WI38 (cell line): ENCODE data around the gene FYN.

ENCODE experiments used
- H3K4me3 ChIP-seq: 2 replicates; pipeline ENCODE4 v1.5.1; 2011; ENCODE audit warnings: low read depth, mild to moderate bottlenecking, control low read depth, low read length
- TF ChIP-seq, protein P1 (sequence below): IDR thresholded peaks from 2 replicates; pipeline ENCODE4 v1.5.1; 2012; ENCODE audit warnings: low read depth, mild to moderate bottlenecking, control low read depth, low read length

Gene FYN

DNA sequence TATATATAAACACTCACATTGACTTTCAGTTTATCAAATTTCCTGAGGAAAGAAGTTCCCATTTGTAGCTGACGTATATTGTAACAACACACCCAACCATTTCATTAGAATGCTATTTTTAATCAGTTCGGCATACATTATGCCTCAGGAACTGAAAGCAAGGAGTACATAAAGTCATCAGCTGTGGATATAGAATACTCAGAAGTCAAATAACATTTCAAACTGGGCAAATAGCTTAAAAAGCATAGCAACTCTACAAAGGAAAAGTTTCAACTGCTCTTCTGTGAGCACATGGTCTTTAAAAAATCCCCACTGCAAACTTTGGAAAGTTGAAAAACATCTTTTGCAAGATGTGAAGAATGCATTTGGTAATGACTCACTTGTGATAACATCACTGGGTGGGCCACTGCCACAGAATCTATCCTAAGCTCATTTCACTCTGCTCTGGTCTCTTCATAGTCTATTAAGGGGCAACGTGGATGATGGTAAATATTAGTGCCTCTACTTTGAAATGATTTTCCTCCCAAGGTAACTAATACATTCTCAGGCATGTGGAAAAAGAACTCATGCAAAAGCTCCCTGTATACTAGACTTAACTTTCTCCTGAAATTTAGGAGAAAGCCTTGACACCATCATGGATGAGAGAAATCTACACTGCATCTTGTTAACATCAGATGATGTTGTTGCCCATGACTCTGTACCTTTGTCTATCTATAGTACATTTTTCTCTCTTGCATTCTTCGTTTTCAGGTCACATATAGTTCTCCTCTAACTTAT, 49.2 kb downstream of the FYN start:
- peak overlapping the region; percentile 30 for H3K4me3 ChIP-seq
- TF ChIP-seq, protein P1, sequence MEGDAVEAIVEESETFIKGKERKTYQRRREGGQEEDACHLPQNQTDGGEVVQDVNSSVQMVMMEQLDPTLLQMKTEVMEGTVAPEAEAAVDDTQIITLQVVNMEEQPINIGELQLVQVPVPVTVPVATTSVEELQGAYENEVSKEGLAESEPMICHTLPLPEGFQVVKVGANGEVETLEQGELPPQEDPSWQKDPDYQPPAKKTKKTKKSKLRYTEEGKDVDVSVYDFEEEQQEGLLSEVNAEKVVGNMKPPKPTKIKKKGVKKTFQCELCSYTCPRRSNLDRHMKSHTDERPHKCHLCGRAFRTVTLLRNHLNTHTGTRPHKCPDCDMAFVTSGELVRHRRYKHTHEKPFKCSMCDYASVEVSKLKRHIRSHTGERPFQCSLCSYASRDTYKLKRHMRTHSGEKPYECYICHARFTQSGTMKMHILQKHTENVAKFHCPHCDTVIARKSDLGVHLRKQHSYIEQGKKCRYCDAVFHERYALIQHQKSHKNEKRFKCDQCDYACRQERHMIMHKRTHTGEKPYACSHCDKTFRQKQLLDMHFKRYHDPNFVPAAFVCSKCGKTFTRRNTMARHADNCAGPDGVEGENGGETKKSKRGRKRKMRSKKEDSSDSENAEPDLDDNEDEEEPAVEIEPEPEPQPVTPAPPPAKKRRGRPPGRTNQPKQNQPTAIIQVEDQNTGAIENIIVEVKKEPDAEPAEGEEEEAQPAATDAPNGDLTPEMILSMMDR, result no peak

DNA sequence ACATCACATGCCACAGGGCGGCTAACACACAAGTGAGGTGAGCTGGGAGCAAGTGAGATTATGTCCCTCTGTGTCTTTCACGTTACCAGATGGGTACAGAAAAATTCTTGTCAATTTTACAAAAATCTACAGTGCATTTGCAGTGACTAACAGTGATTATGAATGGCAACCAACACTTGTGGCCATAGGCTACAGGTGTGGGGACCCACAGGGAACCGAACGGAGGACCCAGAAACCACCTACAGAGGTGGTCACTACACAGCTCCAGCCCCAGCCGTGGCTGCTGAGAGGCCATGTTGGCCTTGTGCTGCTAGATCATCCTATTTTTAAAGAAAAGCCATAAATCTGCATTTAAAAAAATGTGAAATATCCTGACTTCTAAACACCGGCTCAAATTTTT, 50.2 kb downstream of the FYN start:
- TF ChIP-seq, protein P1, result no peak
- no peak overlapping the region for H3K4me3 ChIP-seq

DNA sequence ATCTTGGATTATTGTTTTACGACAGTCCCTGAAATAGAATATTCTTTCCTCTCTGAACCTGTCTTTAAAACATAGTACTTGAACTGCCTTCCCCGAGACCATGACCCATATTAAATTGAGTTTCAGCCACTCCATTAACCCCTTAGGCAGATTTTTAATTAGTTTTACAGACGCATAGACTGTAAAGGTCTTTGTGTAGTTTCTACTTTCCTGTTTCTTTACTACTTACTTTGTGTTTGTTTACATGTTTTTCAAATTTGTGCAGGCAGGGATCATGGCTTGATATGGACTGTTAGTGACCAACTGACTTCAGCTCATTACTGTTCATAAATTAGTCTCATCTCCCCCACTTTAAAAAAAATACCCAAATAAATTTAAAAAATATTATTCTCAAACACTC, 53.8 kb downstream of the FYN start:
- no peak overlapping the region for H3K4me3 ChIP-seq
- TF ChIP-seq, protein P1, result no peak

DNA sequence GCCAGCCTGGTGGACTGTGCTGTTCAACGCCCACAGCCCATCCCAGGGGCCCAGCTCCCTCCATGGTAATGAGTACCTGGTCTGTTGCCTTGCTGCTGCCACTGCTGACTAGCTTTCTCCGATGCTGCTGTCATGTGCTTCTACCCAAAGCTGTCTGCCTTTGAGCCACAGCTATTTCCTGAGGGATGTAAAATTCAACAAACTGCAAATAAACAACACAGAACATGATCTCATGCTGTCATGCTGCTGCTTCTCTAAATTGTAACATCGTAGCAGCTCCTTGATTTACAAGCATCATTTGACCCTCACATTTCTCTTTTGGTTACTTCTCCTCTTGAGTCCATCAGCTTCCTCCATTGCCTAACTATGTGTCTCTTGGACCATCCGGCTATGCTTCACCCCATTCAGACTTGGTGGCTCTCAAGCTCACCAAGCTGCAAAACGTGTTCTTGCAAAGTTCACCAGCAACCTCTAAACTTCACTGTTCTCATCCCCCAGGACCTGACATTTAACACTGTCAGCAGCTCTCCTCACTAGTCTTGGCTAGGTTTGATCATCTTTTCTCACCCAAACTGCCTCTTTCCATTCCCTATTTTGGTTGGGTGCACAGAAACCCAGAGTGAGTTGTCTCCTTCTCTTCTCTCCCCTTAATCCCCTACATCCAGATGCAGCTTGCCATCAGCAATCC, 54.6 kb downstream of the FYN start:
- H3K4me3 ChIP-seq, result no peak overlapping the region

DNA sequence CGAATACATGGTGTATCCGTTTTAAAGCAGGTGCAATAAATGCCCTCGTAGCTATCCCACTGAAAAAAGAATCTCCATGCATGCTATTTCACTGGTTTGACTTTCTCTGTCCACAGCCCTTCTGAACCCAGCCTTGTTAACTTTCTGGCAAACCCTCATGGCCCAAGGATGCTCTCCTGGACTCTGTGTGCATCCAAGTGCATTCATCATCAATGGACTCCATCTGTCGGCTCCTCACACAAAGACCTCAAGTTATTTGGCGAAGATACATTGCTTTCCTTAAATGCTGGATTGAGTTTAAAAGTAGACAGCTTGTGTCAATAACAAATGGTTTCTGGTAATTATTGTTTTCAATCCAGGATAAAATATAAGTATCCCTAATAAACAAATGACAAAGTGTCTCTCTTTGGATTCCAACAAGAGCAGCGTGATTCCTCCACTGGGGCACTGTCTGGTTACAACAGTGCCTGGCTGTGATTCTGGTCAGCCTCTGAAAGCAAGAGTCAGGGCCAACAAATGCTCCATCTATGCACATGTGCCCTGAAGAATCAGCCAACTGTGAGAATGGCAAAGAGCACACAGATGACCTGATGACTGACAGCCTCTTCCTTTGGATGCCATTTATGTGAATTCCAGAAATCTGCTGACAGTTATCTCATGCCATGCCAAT, 55.7 kb downstream of the FYN start:
- TF ChIP-seq, protein P1, result no peak
- H3K4me3 ChIP-seq, result no peak overlapping the region

More for the DNA sequence above, 54.6 kb downstream of the FYN start:
- TF ChIP-seq, protein P1, result no peak

DNA sequence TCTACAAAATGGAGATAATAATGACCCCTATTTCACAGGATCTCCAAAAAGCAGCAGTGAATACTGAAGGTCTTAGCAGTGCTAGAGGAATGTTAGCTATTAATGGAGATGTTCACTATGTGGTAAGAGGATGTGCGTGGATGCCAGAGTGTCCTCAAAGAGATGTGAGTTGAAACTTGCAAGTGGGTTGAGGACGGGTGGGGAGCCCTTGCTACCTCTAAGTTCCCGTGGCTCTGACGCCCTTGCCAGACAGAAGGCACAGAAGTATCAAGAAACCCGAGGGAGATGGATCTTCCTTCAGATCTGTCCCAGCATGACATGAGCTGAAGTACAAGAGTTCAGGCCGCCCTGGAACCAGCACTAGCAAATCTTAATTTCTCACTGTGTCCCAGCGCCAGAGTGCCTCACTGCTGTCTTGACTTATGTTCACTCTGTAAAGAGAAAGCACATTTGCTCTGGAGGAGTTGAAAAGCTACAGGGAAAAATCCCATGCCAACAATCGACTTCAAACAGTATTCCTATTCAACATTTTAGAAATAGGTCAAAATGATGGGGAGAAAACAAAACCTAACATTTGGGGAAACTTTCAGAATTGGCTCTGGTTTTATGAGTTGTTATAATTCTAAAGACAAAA, 59.5 kb downstream of the FYN start:
- TF ChIP-seq, protein P1, result no peak

More for the DNA sequence above, 59.5 kb downstream of the FYN start:
- no peak overlapping the region for H3K4me3 ChIP-seq
